Hippocampal formation (tissue), 2 donors: Measurements from ENCODE around the gene CCBE1.

Experiments used
- DNase-seq, 2 donors: peaks; one replicate each; lab custom pipeline; 2025; lab: John Stamatoyannopoulos, UW

The CCBE1 gene

GRCh38 chr18:59619816-59620215 lies 77.4 kb downstream of the CCBE1 start:
- DNase-seq = no peak

- no peak for DNase-seq
These were observed 79.7 kb downstream of the CCBE1 start for GRCh38 chr18:59617468-59617932.

- DNase-seq = no peak
These were observed 80.7 kb downstream of the CCBE1 start for GRCh38 chr18:59616501-59616900.

- no peak for DNase-seq
These were observed 83.3 kb downstream of the CCBE1 start for GRCh38 chr18:59613903-59614302.

GRCh38 chr18:59612381-59612780 lies 84.8 kb downstream of the CCBE1 start:
- no peak for DNase-seq

GRCh38 chr18:59610546-59611140 lies 86.6 kb downstream of the CCBE1 start:
- no peak for DNase-seq

GRCh38 chr18:59609654-59610053 lies 87.6 kb downstream of the CCBE1 start:
- DNase-seq = no peak

GRCh38 chr18:59607471-59607870 lies 89.8 kb downstream of the CCBE1 start:
- no peak for DNase-seq

- no peak for DNase-seq
These were observed 90.2 kb downstream of the CCBE1 start for GRCh38 chr18:59607078-59607379.

GRCh38 chr18:59606193-59607077 lies 90.8 kb downstream of the CCBE1 start:
- no peak for DNase-seq

- no peak for DNase-seq
These were observed 91.5 kb downstream of the CCBE1 start for GRCh38 chr18:59605633-59606192.

- no peak for DNase-seq
These were observed 92.3 kb downstream of the CCBE1 start for GRCh38 chr18:59604877-59605276.

- no peak for DNase-seq
These were observed 100.2 kb downstream of the CCBE1 start for GRCh38 chr18:59597049-59597448.

- no peak for DNase-seq
These were observed 103.9 kb downstream of the CCBE1 start for GRCh38 chr18:59593291-59593717.

- DNase-seq = no peak
These were observed 104.6 kb downstream of the CCBE1 start for GRCh38 chr18:59592624-59593023.

GRCh38 chr18:59582395-59582794 lies 114.8 kb downstream of the CCBE1 start:
- no peak for DNase-seq

GRCh38 chr18:59579509-59579908 lies 117.7 kb downstream of the CCBE1 start:
- DNase-seq = no peak

- no peak for DNase-seq
These were observed 119.9 kb downstream of the CCBE1 start for GRCh38 chr18:59577386-59577655.

- no peak for DNase-seq
These were observed 120.5 kb downstream of the CCBE1 start for GRCh38 chr18:59576541-59577385.

- DNase-seq = no peak
These were observed 121.2 kb downstream of the CCBE1 start for GRCh38 chr18:59575995-59576394.

- no peak for DNase-seq
These were observed 123.3 kb downstream of the CCBE1 start for GRCh38 chr18:59573962-59574361.

- no peak for DNase-seq
These were observed 125.3 kb downstream of the CCBE1 start for GRCh38 chr18:59571902-59572301.

- no peak for DNase-seq
These were observed 126.4 kb downstream of the CCBE1 start for GRCh38 chr18:59570796-59571195.
